KMS-11 (cell line): ENCODE results near the gene CACNA1S.

Source experiments
- H2AFZ ChIP-seq: fragments of 200-600 bp; sonication (generic); 2 replicates; pipeline ENCODE4 v1.6.1; 2016; ENCODE audit warnings: antibody characterized with exemption, mixed run types, low read depth
- H3K27ac ChIP-seq: fragments of 200-600 bp; sonication (generic); 2 replicates; pipeline ENCODE4 v1.6.1; 2016; ENCODE audit warnings: mild to moderate bottlenecking, mixed run types
- H3K27me3 ChIP-seq: fragments of 200-600 bp; sonication (generic); 2 replicates; pipeline ENCODE4 v1.6.1; 2017; ENCODE audit warnings: mild to moderate bottlenecking, low read depth, mixed run types, moderate library complexity; ENCODE audit not compliant: insufficient read depth
- H3K36me3 ChIP-seq: fragments of 200-600 bp; sonication (generic); 2 replicates; pipeline ENCODE4 v1.6.1; 2017; ENCODE audit warnings: mild to moderate bottlenecking, mixed run types; ENCODE audit not compliant: insufficient read depth
- H3K4me1 ChIP-seq: fragments of 200-600 bp; sonication (generic); 2 replicates; pipeline ENCODE4 v1.6.1; 2016; ENCODE audit warnings: mild to moderate bottlenecking, low read depth, mixed run types; ENCODE audit not compliant: poor library complexity, severe bottlenecking
- H3K4me2 ChIP-seq: fragments of 200-600 bp; sonication (generic); 2 replicates; pipeline ENCODE4 v1.7.0; 2016; ENCODE audit warnings: mild to moderate bottlenecking, mixed run types
- H3K4me3 ChIP-seq: fragments of 200-600 bp; sonication (generic); IDR thresholded peaks from 2 replicates; pipeline ENCODE4 v1.6.1; 2017; ENCODE audit warnings: low read depth, low read length, mixed read lengths; ENCODE audit not compliant: insufficient read depth
- H3K79me2 ChIP-seq: fragments of 200-600 bp; sonication (generic); 2 replicates; pipeline ENCODE4 v1.6.1; 2016; ENCODE audit warnings: low read depth, mixed run types; ENCODE audit not compliant: insufficient read depth
- H3K9ac ChIP-seq: fragments of 200-600 bp; sonication (generic); 2 replicates; pipeline ENCODE4 v1.6.1; 2016; ENCODE audit warnings: mild to moderate bottlenecking, mixed run types
- H4K20me1 ChIP-seq: fragments of 200-600 bp; sonication (generic); 2 replicates; pipeline ENCODE4 v1.6.1; 2016; ENCODE audit warnings: mild to moderate bottlenecking, mixed run types; ENCODE audit not compliant: insufficient read depth
- CTCF ChIP-seq: fragments of 200-600 bp; sonication (generic); conservative IDR thresholded peaks from 2 replicates; pipeline ENCODE4 v1.6.1; 2017; ENCODE audit warnings: low read depth, mild to moderate bottlenecking, antibody characterized with exemption, low read length, moderate library complexity, mixed read lengths

The CACNA1S gene

GRCh38 chr1:201004154-201004553 lies 108.1 kb downstream of the CACNA1S start:
- Histone ChIP-seq H3K4me3 (no peak overlapping the region), H3K36me3 (no peaks in the 10 kb centered on the region; the same call in 1 of the 2 replicates), H3K4me1 (no peaks in the 10 kb centered on the region), H2AFZ (no peak overlapping the region), H3K4me2 (no peak overlapping the region), H4K20me1 (no peaks in the 10 kb centered on the region), H3K9ac (no peak overlapping the region), H3K27ac (no peak overlapping the region), H3K79me2 (no peaks in the 10 kb centered on the region), H3K27me3 (no peaks in the 10 kb centered on the region)
- TF ChIP-seq CTCF: no peak

GRCh38 chr1:201002510-201002909 lies 109.7 kb downstream of the CACNA1S start:
- Histone ChIP-seq H3K9ac (no peak overlapping the region), H3K4me3 (no peak overlapping the region), H2AFZ (no peak overlapping the region), H3K27ac (no peak overlapping the region), H3K27me3 (no peaks in the 10 kb centered on the region), H3K79me2 (no peaks in the 10 kb centered on the region), H3K4me2 (no peak overlapping the region), H4K20me1 (no peaks in the 10 kb centered on the region), H3K4me1 (no peaks in the 10 kb centered on the region), H3K36me3 (no peaks in the 10 kb centered on the region; the same call in 1 of the 2 replicates)
- TF ChIP-seq CTCF: no peak

- TF ChIP-seq CTCF: no peak
- H3K4me2 ChIP-seq: no peak overlapping the region
- H3K4me3 ChIP-seq: no peak overlapping the region
- no peaks in the 10 kb centered on the region for H3K27me3 ChIP-seq
- no peak overlapping the region for H3K27ac ChIP-seq
- no peaks in the 10 kb centered on the region for H3K4me1 ChIP-seq
- no peaks in the 10 kb centered on the region for H4K20me1 ChIP-seq
- H3K79me2 ChIP-seq: no peaks in the 10 kb centered on the region
- no peaks in the 10 kb centered on the region; the same call in 1 of the 2 replicates for H3K36me3 ChIP-seq
- no peak overlapping the region for H3K9ac ChIP-seq
- H2AFZ ChIP-seq: no peak overlapping the region
These were observed 110.3 kb downstream of the CACNA1S start for GRCh38 chr1:201001962-201002361.

GRCh38 chr1:201000391-201000790 lies 111.8 kb downstream of the CACNA1S start:
- Histone ChIP-seq H3K36me3 (no peaks in the 10 kb centered on the region; the same call in 1 of the 2 replicates), H4K20me1 (no peaks in the 10 kb centered on the region), H3K27ac (no peak overlapping the region), H3K4me2 (no peak overlapping the region), H3K4me1 (no peaks in the 10 kb centered on the region), H3K79me2 (no peaks in the 10 kb centered on the region), H3K27me3 (no peaks in the 10 kb centered on the region), H2AFZ (no peak overlapping the region), H3K4me3 (no peak overlapping the region), H3K9ac (no peak overlapping the region)
- no peak for TF ChIP-seq CTCF
